HepG2 (cell line): ENCODE data around the gene SNRPD3. TPM values are rescaled to one million over a fixed set of nuclear protein-coding genes. Genes with fewer than 3 reads are reported as not detected.

Experiments
- ARID2 ChIP-seq: sonication (generic); formaldehyde crosslinking; IDR thresholded peaks from 2 replicates; pipeline ENCODE4 v1.8.1; 2022; ENCODE audit warnings: mild to moderate bottlenecking, missing genetic modification reagents, borderline replicate concordance
- CHD4 ChIP-seq: fragments of 200-600 bp; sonication (generic); IDR thresholded peaks from 2 replicates; pipeline ENCODE4 v1.7.0; 2017; ENCODE audit warnings: mild to moderate bottlenecking, low read length, borderline replicate concordance
- HDAC2 ChIP-seq: sonication (generic); formaldehyde crosslinking; IDR thresholded peaks from 2 replicates; pipeline ENCODE4 v1.4.0; 2020; ENCODE audit warnings: missing genetic modification reagents
- KDM3A ChIP-seq: IDR thresholded peaks from 2 replicates; pipeline ENCODE4 v1.6.1; 2018; ENCODE audit warnings: low read depth, missing compliant biosample characterization
- NFIB ChIP-seq: sonication (generic); formaldehyde crosslinking; IDR thresholded peaks from 2 replicates; pipeline ENCODE4 v1.9.0; 2021; ENCODE audit warnings: missing genetic modification reagents, mild to moderate bottlenecking, borderline replicate concordance
- NFKB2 ChIP-seq: sonication (generic); formaldehyde crosslinking; IDR thresholded peaks from 2 replicates; pipeline ENCODE4 v1.4.0; 2020; ENCODE audit warnings: missing genetic modification reagents, borderline replicate concordance
- PCBP1 ChIP-seq: fragments of 200-400 bp; formaldehyde crosslinking; IDR thresholded peaks from 2 replicates; pipeline ENCODE4 v1.6.1; 2017; ENCODE audit warnings: mild to moderate bottlenecking, low read depth, low read length, borderline replicate concordance
- SOX5 ChIP-seq: IDR thresholded peaks from 2 replicates; pipeline ENCODE4 v1.6.1; 2016; ENCODE audit warnings: borderline replicate concordance
- THAP9 ChIP-seq: sonication (generic); formaldehyde crosslinking; IDR thresholded peaks from 2 replicates; pipeline ENCODE4; 2020; ENCODE audit warnings: missing genetic modification reagents, mild to moderate bottlenecking, borderline replicate concordance
- TP53 ChIP-seq: sonication (generic); formaldehyde crosslinking; conservative IDR thresholded peaks from 2 replicates; pipeline ENCODE4 v1.4.0; 2020; ENCODE audit warnings: missing genetic modification reagents
- ZBTB2 ChIP-seq: sonication (generic); formaldehyde crosslinking; IDR thresholded peaks from 2 replicates; pipeline ENCODE4 v1.8.0; 2022; ENCODE audit warnings: low read depth, missing genetic modification reagents
- ZNF567 ChIP-seq: sonication (generic); formaldehyde crosslinking; IDR thresholded peaks from 2 replicates; pipeline ENCODE4 v1.8.1; 2023; ENCODE audit warnings: mild to moderate bottlenecking, missing genetic modification reagents, borderline replicate concordance
- ZNF629 ChIP-seq: sonication (generic); formaldehyde crosslinking; conservative IDR thresholded peaks from 2 replicates; pipeline ENCODE4 v1.5.0; 2020; ENCODE audit warnings: missing genetic modification reagents
- ZNF883 ChIP-seq: sonication (generic); formaldehyde crosslinking; IDR thresholded peaks from 2 replicates; pipeline ENCODE4 v1.5.1; 2020; ENCODE audit warnings: mild to moderate bottlenecking, missing genetic modification reagents; ENCODE audit errors: not compliant biosample characterization
- ZSCAN9 ChIP-seq: IDR thresholded peaks from 2 replicates; pipeline ENCODE4 v1.6.1; 2016; ENCODE audit warnings: borderline replicate concordance
- polyA plus RNA-seq, 8 experiments: library from polyadenylated mRNA; depleted of rRNA in 3 of 8; stranded (reverse) in 7 of 8; unstranded in 1 of 8; fragments of >200 nt; fragmentation: Illumina TruSeq in 4 of 8; extraction: Trizol in 4 of 8; gene quantifications; 2 replicates each; pipeline versions ENCODE4 v1.2.1 to v1.2.3, GENCODE V29; 2011 to 2016; ENCODE audit warnings: low read depth in 4 of 8, missing spikeins in 1 of 8, mixed read lengths in 1 of 8; ENCODE audit not compliant: insufficient read depth in 1 of 8
- total RNA-seq, 5 experiments: library from RNA; depleted of rRNA; stranded (reverse); fragments of >200 nt; fragmentation: Illumina TruSeq; extraction: Trizol; gene quantifications; 2 replicates each; pipeline ENCODE4 v1.2.3, GENCODE V29; 2016; ENCODE audit warnings: low read depth in 1 of 5
- TF ChIP-seq, protein P1 (sequence below): sonication (generic); formaldehyde crosslinking; IDR thresholded peaks from 2 replicates; pipeline ENCODE4 v1.5.0; 2020; ENCODE audit warnings: mild to moderate bottlenecking, missing genetic modification reagents, borderline replicate concordance
- TF ChIP-seq, protein P2 (sequence below), 2 experiments: sonication (generic) in 1 of 2; formaldehyde crosslinking in 1 of 2; IDR thresholded peaks; 2 replicates each; pipeline versions ENCODE4 v1.4.0 to v1.6.1; 2018 to 2020; ENCODE audit warnings: missing genetic modification reagents in 2 of 2, borderline replicate concordance in 1 of 2, low read depth in 1 of 2, mild to moderate bottlenecking in 1 of 2, missing biosample characterization in 1 of 2

SNRPD3 gene
- total and polyA plus RNA-seq, 2 of the 13 experiments (the other 11 are each of a cell fraction or from before 2014, with no cell fraction given): 110 to 209 TPM

- TF ChIP-seq KDM3A: no peak
- TF ChIP-seq TP53: no peak
- TF ChIP-seq NFIB (CRISPR knock-in tag): no peak
- no peak for TF ChIP-seq ZSCAN9 (CRISPR knock-in tag)
- TF ChIP-seq SOX5 (CRISPR knock-in tag): 0 out of 2 replicates have a peak, but pooled peaks have one; percentile 19
- no peak for TF ChIP-seq ARID2 (CRISPR knock-in tag)
- TF ChIP-seq THAP9 (CRISPR knock-in tag): no peak; the same call in 1 of the 2 replicates
- TF ChIP-seq ZNF629 (CRISPR knock-in tag): peak; percentile 96
- TF ChIP-seq, protein P1, sequence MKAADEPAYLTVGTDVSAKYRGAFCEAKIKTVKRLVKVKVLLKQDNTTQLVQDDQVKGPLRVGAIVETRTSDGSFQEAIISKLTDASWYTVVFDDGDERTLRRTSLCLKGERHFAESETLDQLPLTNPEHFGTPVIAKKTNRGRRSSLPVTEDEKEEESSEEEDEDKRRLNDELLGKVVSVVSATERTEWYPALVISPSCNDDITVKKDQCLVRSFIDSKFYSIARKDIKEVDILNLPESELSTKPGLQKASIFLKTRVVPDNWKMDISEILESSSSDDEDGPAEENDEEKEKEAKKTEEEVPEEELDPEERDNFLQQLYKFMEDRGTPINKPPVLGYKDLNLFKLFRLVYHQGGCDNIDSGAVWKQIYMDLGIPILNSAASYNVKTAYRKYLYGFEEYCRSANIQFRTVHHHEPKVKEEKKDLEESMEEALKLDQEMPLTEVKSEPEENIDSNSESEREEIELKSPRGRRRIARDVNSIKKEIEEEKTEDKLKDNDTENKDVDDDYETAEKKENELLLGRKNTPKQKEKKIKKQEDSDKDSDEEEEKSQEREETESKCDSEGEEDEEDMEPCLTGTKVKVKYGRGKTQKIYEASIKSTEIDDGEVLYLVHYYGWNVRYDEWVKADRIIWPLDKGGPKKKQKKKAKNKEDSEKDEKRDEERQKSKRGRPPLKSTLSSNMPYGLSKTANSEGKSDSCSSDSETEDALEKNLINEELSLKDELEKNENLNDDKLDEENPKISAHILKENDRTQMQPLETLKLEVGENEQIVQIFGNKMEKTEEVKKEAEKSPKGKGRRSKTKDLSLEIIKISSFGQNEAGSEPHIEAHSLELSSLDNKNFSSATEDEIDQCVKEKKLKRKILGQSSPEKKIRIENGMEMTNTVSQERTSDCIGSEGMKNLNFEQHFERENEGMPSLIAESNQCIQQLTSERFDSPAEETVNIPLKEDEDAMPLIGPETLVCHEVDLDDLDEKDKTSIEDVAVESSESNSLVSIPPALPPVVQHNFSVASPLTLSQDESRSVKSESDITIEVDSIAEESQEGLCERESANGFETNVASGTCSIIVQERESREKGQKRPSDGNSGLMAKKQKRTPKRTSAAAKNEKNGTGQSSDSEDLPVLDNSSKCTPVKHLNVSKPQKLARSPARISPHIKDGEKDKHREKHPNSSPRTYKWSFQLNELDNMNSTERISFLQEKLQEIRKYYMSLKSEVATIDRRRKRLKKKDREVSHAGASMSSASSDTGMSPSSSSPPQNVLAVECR: peak; percentile 60; the same call in 1 of the 2 replicates
- no peak for TF ChIP-seq NFKB2 (CRISPR knock-in tag)
- TF ChIP-seq ZNF883 (CRISPR knock-in tag): no peak
- TF ChIP-seq HDAC2 (CRISPR knock-in tag): no peak; the same call in none of the 2 replicates
- TF ChIP-seq PCBP1: no peak
- no peak for TF ChIP-seq ZBTB2 (CRISPR knock-in tag)
- no peak for TF ChIP-seq ZNF567
- peak; percentile 25; the same call in 1 of the 2 replicates for TF ChIP-seq CHD4
- TF ChIP-seq, protein P2, sequence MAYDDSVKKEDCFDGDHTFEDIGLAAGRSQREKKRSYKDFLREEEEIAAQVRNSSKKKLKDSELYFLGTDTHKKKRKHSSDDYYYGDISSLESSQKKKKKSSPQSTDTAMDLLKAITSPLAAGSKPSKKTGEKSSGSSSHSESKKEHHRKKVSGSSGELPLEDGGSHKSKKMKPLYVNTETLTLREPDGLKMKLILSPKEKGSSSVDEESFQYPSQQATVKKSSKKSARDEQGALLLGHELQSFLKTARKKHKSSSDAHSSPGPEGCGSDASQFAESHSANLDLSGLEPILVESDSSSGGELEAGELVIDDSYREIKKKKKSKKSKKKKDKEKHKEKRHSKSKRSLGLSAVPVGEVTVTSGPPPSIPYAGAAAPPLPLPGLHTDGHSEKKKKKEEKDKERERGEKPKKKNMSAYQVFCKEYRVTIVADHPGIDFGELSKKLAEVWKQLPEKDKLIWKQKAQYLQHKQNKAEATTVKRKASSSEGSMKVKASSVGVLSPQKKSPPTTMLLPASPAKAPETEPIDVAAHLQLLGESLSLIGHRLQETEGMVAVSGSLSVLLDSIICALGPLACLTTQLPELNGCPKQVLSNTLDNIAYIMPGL (CRISPR knock-in tag; IDR thresholded peaks at IDR 0.05; ENCODE audit: borderline replicate concordance in 1 of 2, low read depth in 1 of 2): no peak
Measured at GRCh38 chr22:24601217-24602104, 45.7 kb downstream of the SNRPD3 start (continued).
